NCI-H1048 (cell line): ENCODE data around the gene CACNA1D.

ENCODE experiments used
- DNase-seq: peaks from one replicate; lab custom pipeline; 2025; lab: John Stamatoyannopoulos, UW

Gene CACNA1D

GRCh38 chr3:53789459-53789858 lies 295.0 kb downstream of the CACNA1D start:
- no peak for DNase-seq

GRCh38 chr3:53790470-53790869 lies 296.1 kb downstream of the CACNA1D start:
- no peak for DNase-seq

- no peak for DNase-seq
Measured at GRCh38 chr3:53791317-53791716, 296.9 kb downstream of the CACNA1D start.

GRCh38 chr3:53792866-53793265 lies 298.5 kb downstream of the CACNA1D start:
- no peak for DNase-seq

- DNase-seq = no peak
Measured at GRCh38 chr3:53794597-53794996, 300.2 kb downstream of the CACNA1D start.

- no peak for DNase-seq
Measured at GRCh38 chr3:53795176-53795575, 300.8 kb downstream of the CACNA1D start.

GRCh38 chr3:53795789-53796560 lies 301.6 kb downstream of the CACNA1D start:
- no peak for DNase-seq

- DNase-seq = no peak
Measured at GRCh38 chr3:53798144-53798543, 303.7 kb downstream of the CACNA1D start.

GRCh38 chr3:53799338-53799865 lies 305.0 kb downstream of the CACNA1D start:
- no peak for DNase-seq

GRCh38 chr3:53800041-53800906 lies 305.9 kb downstream of the CACNA1D start:
- DNase-seq = no peak

GRCh38 chr3:53801319-53801718 lies 306.9 kb downstream of the CACNA1D start:
- no peak for DNase-seq

GRCh38 chr3:53802256-53802880 lies 308.0 kb downstream of the CACNA1D start:
- DNase-seq = no peak

GRCh38 chr3:53803124-53803815 lies 308.9 kb downstream of the CACNA1D start:
- DNase-seq = no peak

GRCh38 chr3:53803816-53804695 lies 309.6 kb downstream of the CACNA1D start:
- no peak for DNase-seq

- DNase-seq = no peak
Measured at GRCh38 chr3:53804697-53805462, 310.5 kb downstream of the CACNA1D start.

- DNase-seq = no peak
Measured at GRCh38 chr3:53805463-53806159, 311.2 kb downstream of the CACNA1D start.

- no peak for DNase-seq
Measured at GRCh38 chr3:53806182-53807116, 312.0 kb downstream of the CACNA1D start.

GRCh38 chr3:53807117-53807810 lies 312.9 kb downstream of the CACNA1D start:
- DNase-seq = no peak
